Measurements from ENCODE around the gene INPPL1. TPM values are rescaled to one million over a fixed set of nuclear protein-coding genes. Genes with fewer than 3 reads are reported as not detected.
A peak's percentile ranks its signal among the peaks of the same experiment; 100 is the strongest.

Gene INPPL1
- total and polyA plus RNA-seq, 2 donors (not counting 1 experiment from before 2014, with no cell fraction given) = 205 to 208 TPM

GRCh38 chr11:72240461-72241290 is 16.1 kb downstream of the INPPL1 start:
- Mint-ChIP-seq H3K27me3 (peaks cover 36% of the 10 kb centered on the region), H3K4me3 (peak overlapping the region; percentile 81), H3K4me1 (peaks cover 30% of the 10 kb centered on the region), H3K27ac (peak overlapping the region; percentile 50), H3K9me3 (ENCODE audit: insufficient read depth) (no peaks in the 10 kb centered on the region)
- TF ChIP-seq EZH2 (IDR thresholded peaks at IDR 0.05; ENCODE audit: borderline replicate concordance, insufficient read depth, low read depth, low read length, poor library complexity, severe bottlenecking) (no peak), CTCF (IDR thresholded peaks at IDR 0.05) (no peak)
- ATAC-seq (ENCODE audit: low read depth) = no peak
- H3K27ac ChIP-seq (ENCODE audit: low read length in 2 of 2) = no peak overlapping the region
- peaks cover 22 to 40% of the 10 kb centered on the region in 2 donors for H3K4me1 ChIP-seq (ENCODE audit: control insufficient read depth in 2 of 2, insufficient read depth in 2 of 2, low read length in 2 of 2)
- no peaks in the 10 kb centered on the region for H3K79me2 ChIP-seq (ENCODE audit: control insufficient read depth, insufficient read depth, low read length)
- intact Hi-C loops (cut with micrococcal nuclease) = no loop called here
- H2AFZ ChIP-seq (ENCODE audit: insufficient read depth, low read depth, low read length, poor library complexity, severe bottlenecking) = no peak overlapping the region
- H3K9me3 ChIP-seq (ENCODE audit: control extremely low read depth in 1 of 3, control insufficient read depth in 2 of 3, insufficient read depth in 1 of 3, low read length in 2 of 3) = peaks cover 0 to 25% (median 0%) of the 10 kb centered on the region in 3 donors
- peak overlapping the region in 1 of 5 experiments; percentile 5 for H3K4me3 ChIP-seq (ENCODE audit: control extremely low read depth in 1 of 5, extremely low read depth in 1 of 5, insufficient read depth in 1 of 5, low read depth in 2 of 5, low read length in 4 of 5)
- 8% methylated on average over 42 of the region's 44 CpGs for WGBS (ENCODE audit: insufficient coverage)
- peaks cover 0 to 58% (median 35%) of the 10 kb centered on the region in 4 experiments for H3K27me3 ChIP-seq (replicated peaks in 1 of 4; ENCODE audit: control extremely low read depth in 1 of 4, control insufficient read depth in 3 of 4, insufficient read depth in 4 of 4, low read length in 3 of 4)
- peak overlapping the region; percentile 74 for H3K4me2 ChIP-seq (replicated peaks; ENCODE audit: low read depth, low read length, poor library complexity, severe bottlenecking)
- peaks cover 7% of the 10 kb centered on the region for H4K20me1 ChIP-seq (ENCODE audit: control insufficient read depth, insufficient read depth, low read length, poor library complexity, severe bottlenecking)
- peak; percentile 45 for DNase-seq
- CTCF ChIA-PET = interaction anchor here (0.7 to 1.3 kb wide), 5 partner anchors 62 to 190 kb away, joined by 3 to 5 read pairs (median 3); no protein-coding TSS in a partner anchor
- H3K9ac ChIP-seq (ENCODE audit: low read length) = peak overlapping the region; percentile 35
- H3K36me3 ChIP-seq (replicated peaks in 1 of 2; ENCODE audit: control extremely low read depth in 1 of 2, control insufficient read depth in 1 of 2, extremely low read depth in 1 of 2, insufficient read depth in 2 of 2, low read length in 1 of 2) = peaks cover 0 to 25% of the 10 kb centered on the region in 2 experiments
- POLR2A ChIA-PET = interaction anchor here (0.7 to 0.9 kb wide), 2 partner anchors 17 to 296 kb away, joined by 3 read pairs; no protein-coding TSS in a partner anchor
